ENCODE results near the gene PAF1.

The PAF1 gene

DNA sequence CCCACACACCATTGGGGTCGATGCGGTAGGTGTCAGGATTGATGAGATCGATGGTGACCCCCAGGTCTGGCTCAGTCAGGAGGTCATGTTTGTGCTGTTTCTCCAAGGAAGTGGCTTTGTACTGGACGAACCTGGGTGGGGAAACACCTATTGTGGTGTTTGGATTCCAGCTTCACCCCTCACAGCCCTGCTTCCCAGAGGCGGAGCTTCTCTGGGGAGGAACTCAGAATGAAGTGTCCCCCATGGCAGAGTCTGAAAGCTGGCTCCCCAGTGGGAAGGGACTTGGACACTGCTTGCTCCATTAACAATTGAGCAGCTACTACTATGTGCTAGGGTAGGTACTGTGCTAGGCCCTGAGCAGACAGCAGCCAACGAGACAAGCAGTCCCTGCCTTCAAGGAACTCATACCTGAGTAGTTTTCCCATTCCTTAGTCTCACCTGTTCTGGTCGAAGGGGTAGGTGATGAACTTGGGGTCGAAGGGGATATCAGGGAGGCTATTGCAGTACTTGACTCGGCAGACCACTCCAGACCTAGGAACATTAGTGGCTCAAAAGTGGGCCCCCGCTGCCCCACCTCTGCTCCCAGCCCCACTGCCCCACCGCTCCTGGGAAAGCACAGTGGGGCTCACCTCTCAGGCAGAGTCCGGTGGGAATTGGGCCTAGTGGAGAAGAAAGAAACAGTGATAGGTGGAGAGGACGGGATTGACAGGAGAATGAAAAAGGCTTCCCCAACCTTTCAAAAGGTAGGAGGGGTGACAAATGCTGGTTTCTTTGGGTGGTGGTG, 1.1 kb downstream of the PAF1 start:
- DNase-seq (ENCODE audit: low spot score), result no peak
- TF ChIP-seq, protein P1, sequence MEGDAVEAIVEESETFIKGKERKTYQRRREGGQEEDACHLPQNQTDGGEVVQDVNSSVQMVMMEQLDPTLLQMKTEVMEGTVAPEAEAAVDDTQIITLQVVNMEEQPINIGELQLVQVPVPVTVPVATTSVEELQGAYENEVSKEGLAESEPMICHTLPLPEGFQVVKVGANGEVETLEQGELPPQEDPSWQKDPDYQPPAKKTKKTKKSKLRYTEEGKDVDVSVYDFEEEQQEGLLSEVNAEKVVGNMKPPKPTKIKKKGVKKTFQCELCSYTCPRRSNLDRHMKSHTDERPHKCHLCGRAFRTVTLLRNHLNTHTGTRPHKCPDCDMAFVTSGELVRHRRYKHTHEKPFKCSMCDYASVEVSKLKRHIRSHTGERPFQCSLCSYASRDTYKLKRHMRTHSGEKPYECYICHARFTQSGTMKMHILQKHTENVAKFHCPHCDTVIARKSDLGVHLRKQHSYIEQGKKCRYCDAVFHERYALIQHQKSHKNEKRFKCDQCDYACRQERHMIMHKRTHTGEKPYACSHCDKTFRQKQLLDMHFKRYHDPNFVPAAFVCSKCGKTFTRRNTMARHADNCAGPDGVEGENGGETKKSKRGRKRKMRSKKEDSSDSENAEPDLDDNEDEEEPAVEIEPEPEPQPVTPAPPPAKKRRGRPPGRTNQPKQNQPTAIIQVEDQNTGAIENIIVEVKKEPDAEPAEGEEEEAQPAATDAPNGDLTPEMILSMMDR (IDR thresholded peaks at IDR 0.05; ENCODE audit: borderline replicate concordance, control extremely low read depth, extremely low read depth, insufficient read depth, missing control alignments), result no peak
- in situ Hi-C loops (cut with MboI; ENCODE audit: low sequenced_read_pairs, unreplicated experiment), result no loop called here

DNA sequence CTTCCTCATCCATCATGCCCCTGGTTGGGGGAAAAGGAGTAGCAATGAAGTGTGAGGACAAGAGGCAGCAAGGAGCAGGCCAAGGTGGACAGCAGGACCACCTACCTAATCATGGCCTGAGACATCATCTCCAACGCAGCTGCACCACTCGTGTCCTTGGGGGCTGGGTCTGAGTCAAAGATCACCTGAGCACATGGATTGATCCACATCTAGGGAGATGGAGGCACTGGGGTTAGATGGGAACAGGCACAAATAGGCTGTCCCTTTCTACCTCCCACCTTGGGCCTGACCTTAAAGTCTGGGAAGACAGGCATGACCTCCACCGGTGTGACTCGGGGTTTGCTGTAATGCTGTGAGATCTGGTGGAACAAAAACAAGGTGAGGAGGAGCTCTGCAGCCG, 2.2 kb downstream of the PAF1 start:
- no peak for DNase-seq (ENCODE audit: low spot score)
- in situ Hi-C loops (cut with MboI; ENCODE audit: low sequenced_read_pairs, unreplicated experiment), result no loop called here
- TF ChIP-seq, protein P1 (IDR thresholded peaks at IDR 0.05; ENCODE audit: borderline replicate concordance, control extremely low read depth, extremely low read depth, insufficient read depth, missing control alignments), result no peak

DNA sequence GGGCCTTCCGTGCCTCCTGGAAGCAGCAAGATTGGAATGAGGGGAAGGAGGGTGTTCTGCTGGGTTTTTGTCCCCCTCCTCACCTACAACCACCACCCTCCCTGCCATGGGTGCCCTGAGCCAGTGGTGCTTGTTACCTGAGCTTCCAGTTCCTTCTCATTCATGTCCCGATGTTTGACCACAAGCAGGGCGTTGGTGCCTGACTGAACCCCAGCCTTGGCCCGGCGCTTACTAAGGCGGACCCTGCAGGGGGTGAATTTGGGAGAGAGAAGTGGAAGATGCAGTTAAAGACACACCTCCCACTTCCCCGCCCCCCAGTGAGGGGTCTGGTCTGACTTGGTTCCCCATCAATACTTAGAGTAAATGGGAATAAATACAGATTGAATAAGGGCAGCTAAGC, 4.3 kb downstream of the PAF1 start:
- DNase-seq (ENCODE audit: low spot score), result no peak
- TF ChIP-seq, protein P1 (IDR thresholded peaks at IDR 0.05; ENCODE audit: borderline replicate concordance, control extremely low read depth, extremely low read depth, insufficient read depth, missing control alignments), result no peak
- in situ Hi-C loops (cut with MboI; ENCODE audit: low sequenced_read_pairs, unreplicated experiment), result no loop called here

DNA sequence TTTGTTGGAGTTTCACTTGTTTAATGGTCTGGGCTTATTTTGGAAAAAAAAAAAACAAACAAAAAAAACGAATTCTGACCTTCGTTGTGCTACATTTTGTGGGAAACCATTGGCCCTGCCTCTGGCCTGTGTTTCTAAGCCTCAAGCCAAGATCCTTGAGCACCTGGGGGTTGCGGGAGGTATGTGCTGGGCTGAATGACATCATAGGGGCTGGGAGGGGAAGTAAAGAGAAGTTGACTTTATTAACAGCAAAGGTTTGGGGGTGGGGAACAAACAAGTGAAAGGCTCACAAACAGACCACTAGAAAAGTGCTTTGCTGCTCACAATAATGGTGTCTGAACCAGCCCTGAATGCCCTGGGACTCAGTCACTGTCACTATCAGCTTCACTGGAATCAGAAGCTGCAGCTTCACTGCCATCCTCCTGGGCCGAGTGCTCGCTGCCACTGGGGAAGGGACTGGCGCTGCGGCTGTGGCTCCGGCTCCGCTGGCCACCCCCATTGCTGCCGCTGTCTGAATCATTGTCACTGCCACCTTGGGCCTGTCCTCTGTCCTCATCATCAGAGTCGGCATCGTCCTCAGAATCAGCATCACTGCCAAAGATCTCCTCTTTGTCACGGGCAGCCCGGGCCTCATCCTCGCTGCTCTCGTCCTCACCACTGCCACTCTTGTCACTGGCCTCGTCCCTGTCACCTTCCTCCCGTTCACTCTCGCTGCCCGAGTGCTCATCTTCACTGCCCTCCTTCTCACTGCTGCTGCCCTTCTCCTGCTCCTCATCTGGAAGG, 5.1 kb downstream of the PAF1 start:
- TF ChIP-seq, protein P1 (IDR thresholded peaks at IDR 0.05; ENCODE audit: borderline replicate concordance, control extremely low read depth, extremely low read depth, insufficient read depth, missing control alignments), result no peak
- DNase-seq (ENCODE audit: low spot score), result no peak
- in situ Hi-C loops (cut with MboI; ENCODE audit: low sequenced_read_pairs, unreplicated experiment), result no loop called here

DNA sequence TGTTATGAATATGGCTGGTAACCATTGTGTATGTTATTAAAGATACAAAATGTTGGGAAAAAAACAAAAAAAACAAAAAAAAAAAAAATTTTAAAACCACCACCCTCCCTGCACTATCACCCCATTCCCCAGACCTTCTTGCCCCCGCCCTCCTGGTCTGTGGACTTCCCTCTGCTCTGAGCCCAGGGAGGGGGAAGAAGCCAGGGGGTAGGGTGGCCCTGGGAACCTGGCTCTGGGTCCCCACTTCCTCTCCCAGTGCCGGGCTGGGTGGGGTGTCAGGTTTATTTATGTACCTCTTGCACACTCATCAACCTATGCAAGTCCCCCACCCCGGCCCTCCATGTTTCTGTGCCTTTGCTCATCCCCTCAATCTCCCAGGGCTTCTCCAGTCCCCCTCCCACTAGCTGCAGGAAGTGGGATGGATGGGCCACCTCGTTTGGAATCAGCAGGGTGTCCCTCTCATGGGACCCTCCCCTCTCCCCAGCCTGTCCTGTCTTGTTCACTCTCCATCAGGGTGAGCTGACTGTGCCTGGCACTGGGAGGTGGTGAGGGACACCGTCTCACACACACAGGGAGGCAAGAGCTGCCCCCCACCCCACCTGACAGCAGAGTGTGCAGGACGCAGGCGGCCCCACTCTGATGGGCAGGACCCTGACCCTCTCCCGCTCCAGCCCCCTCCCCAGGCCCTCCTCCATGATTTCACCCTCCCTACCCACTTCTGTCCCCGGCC, 5.9 kb downstream of the PAF1 start:
- DNase-seq (ENCODE audit: low spot score), result no peak
- TF ChIP-seq, protein P1 (IDR thresholded peaks at IDR 0.05; ENCODE audit: borderline replicate concordance, control extremely low read depth, extremely low read depth, insufficient read depth, missing control alignments), result no peak
- in situ Hi-C loops (cut with MboI; ENCODE audit: low sequenced_read_pairs, unreplicated experiment), result no loop called here
